Cardiac atrium fibroblast (primary cell): ENCODE measurements around the gene LEUTX. TPM values are rescaled to one million over a fixed set of nuclear protein-coding genes. Genes with fewer than 3 reads are reported as not detected.

Experiments used
- total RNA-seq: library from RNA; depleted of rRNA; stranded (reverse); fragments of >200 nt; gene quantifications from 2 replicates; pipeline ENCODE4 v1.2.3, GENCODE V29; 2015

Gene LEUTX
- total RNA-seq: not detected in 2 replicates

DNA sequence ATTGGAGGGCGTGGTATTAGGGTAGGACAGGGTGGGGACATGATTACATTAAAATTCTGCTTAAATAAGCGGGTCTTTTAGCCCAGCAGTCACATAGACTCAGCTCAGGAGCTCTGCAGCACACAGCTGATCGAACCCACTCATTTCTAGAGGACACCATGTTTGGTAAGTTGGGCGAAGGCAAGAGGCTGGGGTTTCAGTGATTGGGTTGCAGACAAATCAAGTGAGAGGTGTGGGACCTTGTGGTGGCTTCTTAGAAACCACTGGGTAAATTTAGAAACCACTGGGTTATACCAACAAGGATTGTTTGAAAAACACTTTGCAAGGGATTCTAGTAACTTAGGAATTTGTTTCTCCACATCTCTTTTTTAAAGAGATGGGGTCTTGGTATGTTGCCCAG is at the start of gene LEUTX:
TSS of gene LEUTX (plus strand) at position 92 of the 400 bp plus-strand sequence. CDS start at position 159, 67 bp downstream.

DNA sequence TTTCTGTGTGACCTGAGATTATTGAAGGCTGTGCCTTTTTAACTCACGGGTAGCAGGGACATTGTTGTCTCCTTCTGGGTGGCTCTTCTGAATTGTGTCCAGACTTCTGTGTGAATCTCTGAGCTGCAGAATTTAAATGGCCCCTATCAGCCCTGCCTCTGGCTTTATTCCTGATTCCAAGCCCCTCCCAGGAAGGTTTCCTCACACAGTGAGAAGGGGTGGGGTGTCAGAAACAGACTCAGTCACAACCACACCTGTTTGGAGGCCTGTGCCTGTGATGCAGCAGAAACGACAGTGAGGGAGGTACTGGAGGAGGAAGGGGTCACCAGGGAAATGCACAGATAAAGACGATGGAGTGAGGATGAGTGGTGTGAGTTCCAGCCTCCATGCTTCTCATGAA is 40.8 kb upstream of the LEUTX start, which contains the start of gene CLC:
TSS of gene CLC (minus strand) at position 139 of the 400 bp plus-strand sequence. CDS start at position 62, 77 bp downstream.

DNA sequence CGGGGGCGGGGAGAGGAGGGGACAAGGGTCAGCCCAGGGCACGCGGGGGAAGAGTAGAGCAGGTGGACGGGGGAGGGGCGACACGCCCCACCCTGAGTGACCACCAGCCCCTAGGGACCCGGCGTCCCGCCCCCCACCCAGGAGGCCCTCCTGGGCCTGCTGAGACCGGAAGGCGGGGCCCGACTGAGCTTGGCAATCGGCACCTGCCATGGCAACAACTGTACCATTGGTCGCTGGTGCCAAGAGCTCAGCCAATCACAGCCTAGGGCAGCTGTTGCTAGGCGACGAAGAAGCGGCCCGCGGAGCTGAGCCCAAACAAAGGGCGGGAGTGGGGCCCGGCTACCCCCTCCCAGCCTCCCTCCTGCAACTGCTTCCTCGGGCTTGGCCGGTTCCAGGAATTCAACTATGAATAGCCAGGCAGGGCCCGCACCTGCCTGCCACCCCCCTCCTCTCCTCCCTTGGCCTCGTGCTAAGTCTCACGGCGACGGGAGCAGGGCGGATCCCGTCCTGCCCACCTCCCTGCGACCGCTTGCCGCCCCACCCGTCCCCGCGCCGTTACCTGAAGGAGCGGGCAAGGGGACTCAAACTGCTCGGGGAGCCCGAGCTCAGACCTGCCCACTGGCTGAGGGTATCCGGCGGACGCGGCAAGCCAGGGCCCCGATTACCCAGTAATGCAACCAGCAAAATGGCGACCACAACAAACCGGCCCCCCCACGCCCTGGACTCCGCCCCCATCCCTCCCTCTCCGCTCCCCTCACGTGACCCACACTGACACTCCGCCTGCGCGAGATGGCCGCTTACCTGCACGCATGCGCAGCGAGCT is 55.0 kb downstream of the LEUTX start, which contains the start of gene DYRK1B:
TSS of gene DYRK1B (minus strand) at position 699 of the 823 bp plus-strand sequence. CDS start 2,295 bp downstream, outside the sequence.

Other genes with a start within 250 kb of the LEUTX start
- gene EID2B, start 246.0 kb upstream of the LEUTX start, total RNA-seq: 1.4 and 2.9 TPM in 2 replicates
- gene EID2, start 238.7 kb upstream of the LEUTX start, total RNA-seq: 3.8 and 6.8 TPM in 2 replicates
- not detected in 2 replicates for gene LGALS13, start 176.3 kb upstream of the LEUTX start, total RNA-seq
- not detected in 2 replicates for gene LGALS16, start 122.9 kb upstream of the LEUTX start, total RNA-seq
- not detected in 2 replicates for gene LGALS14, start 74.4 kb upstream of the LEUTX start, total RNA-seq
- gene CLC, start 40.8 kb upstream of the LEUTX start, total RNA-seq: not detected in 2 replicates
- 15.6 and 20.9 TPM in 2 replicates for gene DYRK1B, start 55.3 kb downstream of the LEUTX start, total RNA-seq
- gene FBL, start 67.5 kb downstream of the LEUTX start, total RNA-seq: 72.2 and 96.1 TPM in 2 replicates
- gene FCGBP, start 155.8 kb downstream of the LEUTX start, total RNA-seq: under 0.01 and 0.16 TPM in 2 replicates
- 94.4 and 110 TPM in 2 replicates for gene PSMC4, start 192.3 kb downstream of the LEUTX start, total RNA-seq
- 2.4 and 3.8 TPM in 2 replicates for gene ZNF546, start 218.2 kb downstream of the LEUTX start, total RNA-seq